K562 (cell line): ENCODE data around the gene DNAH8. TPM values are rescaled to one million over a fixed set of nuclear protein-coding genes. Genes with fewer than 3 reads are reported as not detected.

Source experiments
- ATAC-seq: fragments of 200-7000 bp; cut with Tn5 transposase; 3 replicates; pipeline ENCODE4 v1.9.1; 2020; ENCODE audit warnings: moderate library complexity
- BruUV-seq: library from RNA; stranded (reverse); fragments of 400-500 nt; replicated peaks from 2 replicates; lab custom pipeline; 2021; lab: Mats Ljungman, UMichigan
- CTCF ChIA-PET: fragments of 300-600 bp; formaldehyde crosslinking; extraction: SDS; loops from one replicate; lab custom pipeline; 2021; ENCODE audit warnings: low intra/inter-chr PET ratio; lab: Yijun Ruan, JAX
- POLR2A ChIA-PET: fragments of 300-600, 350-650 bp; sonication (Branson Sonifier 250); formaldehyde crosslinking; extraction: SDS; loops from one replicate; lab custom pipeline; 2021; ENCODE audit warnings: antibody characterized with exemption, inconsistent platforms; lab: Yijun Ruan, JAX
- DNase-seq, 4 experiments: peaks; one replicate each; pipeline versions ENCODE4 v3.0.0 to v3.0.0-alpha.2; 2011 to 2018; ENCODE audit warnings: low spot score in 3 of 4, mixed read lengths in 3 of 4; ENCODE audit errors: extremely low read depth in 1 of 4
- FAIRE-seq: peaks from 2 replicates; lab custom pipeline; 2011; peaks lifted over from hg19 to GRCh38; lab: Jason Lieb, UNC
- H2AFZ ChIP-seq: 2 replicates; pipeline ENCODE4 v1.6.0; 2011; ENCODE audit warnings: low read depth, low read length, control low read depth, inconsistent platforms
- H3K27ac ChIP-seq: fragments of 200-600 bp; 3 replicates; pipeline ENCODE4 v1.8.0; 2011; ENCODE audit warnings: low read depth, mild to moderate bottlenecking, control low read depth, inconsistent platforms, low read length, moderate library complexity, mixed read lengths; ENCODE audit errors: extremely low read depth
- H3K27me3 ChIP-seq, 2 experiments: fragments of 300-600 bp in 1 of 2; 2 replicates in 1 of 2; 3 replicates in 1 of 2; pipeline versions ENCODE4 v1.6.0 to v1.8.0; 2011; ENCODE audit warnings: inconsistent platforms in 2 of 2, low read length in 2 of 2, mild to moderate bottlenecking in 1 of 2, mixed read lengths in 1 of 2, moderate library complexity in 1 of 2; ENCODE audit not compliant: control insufficient read depth in 2 of 2, insufficient read depth in 2 of 2
- H3K36me3 ChIP-seq: fragments of 300-600 bp; 3 replicates; pipeline ENCODE4 v1.8.0; 2011; ENCODE audit warnings: mild to moderate bottlenecking, low read length, inconsistent platforms; ENCODE audit not compliant: control insufficient read depth, insufficient read depth
- H3K4me1 ChIP-seq, 2 experiments: fragments of 200-600 bp in 1 of 2; replicated peaks in 1 of 2; 2 replicates in 1 of 2; 3 replicates in 1 of 2; pipeline versions ENCODE4 v1.5.1 to v1.8.0; 2011; ENCODE audit warnings: inconsistent platforms in 2 of 2, low read length in 2 of 2, mild to moderate bottlenecking in 1 of 2, mixed read lengths in 1 of 2, moderate library complexity in 1 of 2; ENCODE audit not compliant: control insufficient read depth in 2 of 2, insufficient read depth in 2 of 2
- H3K4me2 ChIP-seq: 2 replicates; pipeline ENCODE4 v1.6.1; 2011; ENCODE audit warnings: low read length, control low read depth, inconsistent platforms, mixed read lengths; ENCODE audit not compliant: insufficient read depth
- H3K4me3 ChIP-seq: fragments of 200-600 bp; sonication (generic), shearing (Covaris generic); 2 replicates; pipeline ENCODE4 v1.5.1; 2016; ENCODE audit warnings: control low read depth, inconsistent platforms
- H3K79me2 ChIP-seq: fragments of 200-600 bp; 3 replicates; pipeline ENCODE4 v1.8.0; 2011; ENCODE audit warnings: low read length, inconsistent platforms; ENCODE audit not compliant: control insufficient read depth, insufficient read depth
- H3K9ac ChIP-seq, 2 experiments: 2 replicates each; pipeline versions ENCODE4 v1.6.0 to v1.6.1; 2011; ENCODE audit warnings: low read depth in 2 of 2, low read length in 2 of 2, control low read depth in 1 of 2, inconsistent platforms in 1 of 2, mild to moderate bottlenecking in 1 of 2, mixed read lengths in 1 of 2; ENCODE audit not compliant: insufficient read depth in 1 of 2
- H3K9me1 ChIP-seq: one replicate; pipeline ENCODE4 v1.6.0; 2011; ENCODE audit warnings: inconsistent platforms, mild to moderate bottlenecking, low read length, moderate library complexity; ENCODE audit not compliant: control insufficient read depth, insufficient read depth
- H3K9me3 ChIP-seq: replicated peaks from 2 replicates; pipeline ENCODE4 v1.5.1; 2011; ENCODE audit warnings: low read depth, low read length, inconsistent platforms; ENCODE audit not compliant: control insufficient read depth, insufficient read depth
- H4K20me1 ChIP-seq: replicated peaks from 2 replicates; pipeline ENCODE4 v1.6.1; 2011; ENCODE audit warnings: low read length, inconsistent platforms, mixed read lengths; ENCODE audit not compliant: control insufficient read depth, insufficient read depth
- CBX2 ChIP-seq: fragments of 200-600 bp; sonication (generic); IDR thresholded peaks from one replicate; pipeline ENCODE4 v1.6.1; 2012; ENCODE audit warnings: mild to moderate bottlenecking, low read length, inconsistent platforms; ENCODE audit not compliant: insufficient read depth, poor library complexity, severe bottlenecking
- CC2D1A ChIP-seq: fragments of 450-650 bp; IDR thresholded peaks from 2 replicates; pipeline ENCODE4 v1.6.1; 2017; ENCODE audit warnings: mild to moderate bottlenecking
- EHMT2 ChIP-seq: fragments of 450-650 bp; IDR thresholded peaks from 2 replicates; pipeline ENCODE4 v1.6.1; 2018; ENCODE audit warnings: antibody characterized with exemption
- GABPB2 ChIP-seq: fragments of 250-450 bp; sonication (Bioruptor Pico); conservative IDR thresholded peaks from 2 replicates; pipeline ENCODE4 v1.5.1; 2021; ENCODE audit warnings: mild to moderate bottlenecking
- HNRNPLL ChIP-seq: fragments of 200-400 bp; formaldehyde crosslinking; IDR thresholded peaks from 2 replicates; pipeline ENCODE4 v1.6.1; 2017; ENCODE audit warnings: low read length, low read depth, mild to moderate bottlenecking; ENCODE audit not compliant: poor library complexity, severe bottlenecking
- MTA3 ChIP-seq: fragments of 450-650 bp; formaldehyde crosslinking; IDR thresholded peaks from 2 replicates; pipeline ENCODE4 v1.6.1; 2017; ENCODE audit warnings: mild to moderate bottlenecking, borderline replicate concordance
- MYNN ChIP-seq, 2 experiments: sonication (generic); formaldehyde crosslinking in 1 of 2; IDR thresholded peaks; 2 replicates each; pipeline versions ENCODE4 v1.5.0 to v1.6.1; 2016 to 2020; ENCODE audit warnings: antibody characterized with exemption in 1 of 2, missing genetic modification reagents in 1 of 2
- SAP30 ChIP-seq: fragments of 200-600 bp; sonication (generic); IDR thresholded peaks from 2 replicates; pipeline ENCODE4 v1.6.1; 2012; ENCODE audit warnings: borderline replicate concordance, low read depth, mild to moderate bottlenecking, moderate library complexity, low read length, control low read depth, inconsistent platforms; ENCODE audit not compliant: insufficient read depth, poor library complexity, severe bottlenecking
- SMAD4 ChIP-seq: fragments of 250-450 bp; sonication (Bioruptor Pico); conservative IDR thresholded peaks from 2 replicates; pipeline ENCODE4 v1.8.0; 2021; ENCODE audit warnings: inconsistent platforms, mild to moderate bottlenecking, moderate library complexity
- SMC3 ChIP-seq: conservative IDR thresholded peaks from 2 replicates; pipeline ENCODE4 v1.6.1; 2011; ENCODE audit warnings: low read depth, low read length, improper control_type of control experiment; ENCODE audit not compliant: insufficient read depth
- ZFP36 ChIP-seq: fragments of 150-350 bp; IDR thresholded peaks from 2 replicates; pipeline ENCODE4 v1.6.1; 2018; ENCODE audit warnings: low read length, low read depth; ENCODE audit not compliant: partially characterized antibody
- ZKSCAN1 ChIP-seq: fragments of 150-350 bp; IDR thresholded peaks from 2 replicates; pipeline ENCODE4 v1.6.1; 2016; ENCODE audit warnings: low read depth, low read length
- ZSCAN29 ChIP-seq: fragments of 450-650 bp; IDR thresholded peaks from 2 replicates; pipeline ENCODE4 v1.6.1; 2017
- WGBS: fragments of 100-300 bp; shearing (Covaris generic); methylation state at CpG from one replicate; pipeline ENCODE4 v1.1.6; 2016; ENCODE audit warnings: low coverage, mixed read lengths; ENCODE audit not compliant: insufficient coverage; ENCODE audit errors: missing lambda C conversion rate; 5-methylcytosine and 5-hydroxymethylcytosine counted together
- in situ Hi-C: fragments of 300-500 bp; cut with MboI; formaldehyde crosslinking; loops from 4 replicates; pipeline ENCODE4 v1.15.0; 2018; ENCODE audit warnings: inconsistent platforms, mixed read lengths
- intact Hi-C: fragments of 100-400 bp; cut with micrococcal nuclease; formaldehyde crosslinking; loops from 2 replicates; pipeline ENCODE4 v1.14.2; 2022
- polyA plus RNA-seq, 8 experiments: library from polyadenylated mRNA; depleted of rRNA in 4 of 8; stranded (reverse) in 5 of 8; unstranded in 3 of 8; fragments of >200 nt; fragmentation: Nextera tagmentation in 2 of 8; fragmentation: Illumina TruSeq in 1 of 8; extraction: Ambion mirVana in 2 of 8; extraction: Trizol in 1 of 8; gene quantifications; 2 replicates each; pipeline versions ENCODE4 v1.2.1 to v1.2.3, GENCODE V29; 2011 to 2014; ENCODE audit warnings: inconsistent platforms in 1 of 8, missing spikeins in 1 of 8
- total RNA-seq, 7 experiments: library from RNA; depleted of rRNA in 6 of 7; stranded (reverse); fragments of >200 nt in 6 of 7; fragmentation: Illumina TruSeq in 2 of 7; extraction: Trizol in 2 of 7; gene quantifications; 2 replicates each; pipeline versions ENCODE4 v1.2.1 to v1.2.3, GENCODE V29; 2011 to 2021; ENCODE audit warnings: low replicate concordance in 1 of 7
- TF ChIP-seq, protein P1 (sequence below): fragments of 450-650 bp; IDR thresholded peaks from 2 replicates; pipeline ENCODE4 v1.6.1; 2016
- TF ChIP-seq, protein P2 (sequence below): sonication (generic); formaldehyde crosslinking; IDR thresholded peaks from 2 replicates; pipeline ENCODE4 v1.8.0; 2022; ENCODE audit warnings: missing genetic modification reagents, mild to moderate bottlenecking, borderline replicate concordance
- TF ChIP-seq, protein P3 (sequence below): sonication (generic); formaldehyde crosslinking; IDR thresholded peaks from 2 replicates; pipeline ENCODE4 v1.8.0; 2022; ENCODE audit warnings: missing genetic modification reagents, mild to moderate bottlenecking, borderline replicate concordance

Gene DNAH8
- total and polyA plus RNA-seq, 9 of the 15 experiments (the other 6 are each of a cell fraction or from before 2014, with no cell fraction given) = 1.2 to 4.2 (median 2.9) TPM

DNA sequence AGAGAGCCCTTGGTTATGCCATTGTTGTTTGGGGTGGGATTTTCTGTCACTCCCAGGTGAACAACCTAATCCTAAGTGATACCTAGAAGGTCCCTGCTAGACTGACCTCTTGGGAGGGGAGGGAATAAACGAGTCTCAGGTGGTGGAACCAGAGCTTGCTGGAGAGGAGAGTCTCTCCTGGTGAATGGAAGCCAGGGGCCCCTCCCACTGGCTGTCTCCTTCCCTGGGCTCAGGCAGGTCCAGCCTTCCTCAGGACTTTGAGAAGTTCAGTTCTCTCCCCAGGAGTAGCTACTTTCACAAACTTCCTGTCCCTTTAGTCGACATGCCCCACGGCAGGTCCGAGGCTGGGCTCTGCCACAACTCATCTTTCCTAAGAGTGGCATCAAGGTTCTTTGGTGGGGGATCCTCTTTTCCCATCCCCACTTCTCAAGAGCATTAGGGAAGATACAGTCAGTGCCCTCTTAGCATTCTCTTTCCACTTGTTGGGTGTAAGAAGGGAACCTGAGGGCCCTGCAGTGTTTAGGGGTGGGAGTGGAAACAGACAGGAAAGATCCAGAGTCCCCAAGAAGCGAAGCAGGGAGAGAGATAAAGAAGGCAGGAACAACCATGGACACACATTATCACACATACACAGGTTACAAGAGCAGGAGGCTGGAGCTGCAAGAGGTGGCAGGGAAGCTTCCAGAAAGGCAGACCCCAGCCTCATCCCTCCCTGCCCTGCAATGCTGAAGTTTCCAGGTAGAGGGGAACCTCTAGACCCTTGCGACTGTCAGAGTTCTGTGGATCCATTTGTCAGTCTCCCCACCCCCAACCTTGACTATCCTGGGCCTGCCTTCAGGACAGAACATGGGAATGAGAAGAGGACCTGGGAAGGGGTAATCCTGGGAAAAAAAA, 332.6 kb downstream of the DNAH8 start:
- ATAC-seq = no peak
- in situ Hi-C loops (no loop called here), intact Hi-C loops (no loop called here)
- Histone ChIP-seq H3K36me3 (no peaks in the 10 kb centered on the region), H2AFZ (no peak overlapping the region), H3K79me2 (no peaks in the 10 kb centered on the region), H3K27me3 (peaks cover 45 to 87% of the 10 kb centered on the region in 2 experiments), H3K4me2 (no peak overlapping the region), H3K4me3 (no peak overlapping the region), H3K27ac (no peak overlapping the region), H3K4me1 (peaks cover 0 to 9% of the 10 kb centered on the region in 2 experiments; a peak in 1 of 5 replicates), H3K9me3 (no peaks in the 10 kb centered on the region), H4K20me1 (peaks cover 23% of the 10 kb centered on the region), H3K9me1 (no peaks in the 10 kb centered on the region), H3K9ac (no peak overlapping the region)
- no peak for DNase-seq
- BruUV-seq = no TSS peak
- CTCF ChIA-PET = no interaction called here
- POLR2A ChIA-PET = interaction anchor here (0.6 to 0.8 kb wide), 3 partner anchors 11 to 72 kb away, joined by 3 read pairs; no protein-coding TSS in a partner anchor
- FAIRE-seq = no peak
- 0% methylated on average over 6 of the region's 6 CpGs for WGBS
- TF ChIP-seq ZFP36 = no peak
- TF ChIP-seq, protein P1, sequence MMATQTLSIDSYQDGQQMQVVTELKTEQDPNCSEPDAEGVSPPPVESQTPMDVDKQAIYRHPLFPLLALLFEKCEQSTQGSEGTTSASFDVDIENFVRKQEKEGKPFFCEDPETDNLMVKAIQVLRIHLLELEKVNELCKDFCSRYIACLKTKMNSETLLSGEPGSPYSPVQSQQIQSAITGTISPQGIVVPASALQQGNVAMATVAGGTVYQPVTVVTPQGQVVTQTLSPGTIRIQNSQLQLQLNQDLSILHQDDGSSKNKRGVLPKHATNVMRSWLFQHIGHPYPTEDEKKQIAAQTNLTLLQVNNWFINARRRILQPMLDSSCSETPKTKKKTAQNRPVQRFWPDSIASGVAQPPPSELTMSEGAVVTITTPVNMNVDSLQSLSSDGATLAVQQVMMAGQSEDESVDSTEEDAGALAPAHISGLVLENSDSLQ = no peak
- TF ChIP-seq GABPB2 (CRISPR knock-in tag) = no peak
- no peak for TF ChIP-seq ZSCAN29
- TF ChIP-seq MYNN (IDR thresholded peaks at IDR 0.05) = no peak
- no peak for TF ChIP-seq MYNN (CRISPR knock-in tag; IDR thresholded peaks at IDR 0.05)
- TF ChIP-seq CC2D1A = no peak
- no peak for TF ChIP-seq SMAD4
- TF ChIP-seq HNRNPLL = no peak
- TF ChIP-seq ZKSCAN1 = no peak
- TF ChIP-seq, protein P2, sequence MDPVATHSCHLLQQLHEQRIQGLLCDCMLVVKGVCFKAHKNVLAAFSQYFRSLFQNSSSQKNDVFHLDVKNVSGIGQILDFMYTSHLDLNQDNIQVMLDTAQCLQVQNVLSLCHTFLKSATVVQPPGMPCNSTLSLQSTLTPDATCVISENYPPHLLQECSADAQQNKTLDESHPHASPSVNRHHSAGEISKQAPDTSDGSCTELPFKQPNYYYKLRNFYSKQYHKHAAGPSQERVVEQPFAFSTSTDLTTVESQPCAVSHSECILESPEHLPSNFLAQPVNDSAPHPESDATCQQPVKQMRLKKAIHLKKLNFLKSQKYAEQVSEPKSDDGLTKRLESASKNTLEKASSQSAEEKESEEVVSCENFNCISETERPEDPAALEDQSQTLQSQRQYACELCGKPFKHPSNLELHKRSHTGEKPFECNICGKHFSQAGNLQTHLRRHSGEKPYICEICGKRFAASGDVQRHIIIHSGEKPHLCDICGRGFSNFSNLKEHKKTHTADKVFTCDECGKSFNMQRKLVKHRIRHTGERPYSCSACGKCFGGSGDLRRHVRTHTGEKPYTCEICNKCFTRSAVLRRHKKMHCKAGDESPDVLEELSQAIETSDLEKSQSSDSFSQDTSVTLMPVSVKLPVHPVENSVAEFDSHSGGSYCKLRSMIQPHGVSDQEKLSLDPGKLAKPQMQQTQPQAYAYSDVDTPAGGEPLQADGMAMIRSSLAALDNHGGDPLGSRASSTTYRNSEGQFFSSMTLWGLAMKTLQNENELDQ = no peak
- no peak for TF ChIP-seq EHMT2
- TF ChIP-seq SAP30 = no peak
- no peak for TF ChIP-seq CBX2
- no peak for TF ChIP-seq SMC3
- TF ChIP-seq, protein P3, sequence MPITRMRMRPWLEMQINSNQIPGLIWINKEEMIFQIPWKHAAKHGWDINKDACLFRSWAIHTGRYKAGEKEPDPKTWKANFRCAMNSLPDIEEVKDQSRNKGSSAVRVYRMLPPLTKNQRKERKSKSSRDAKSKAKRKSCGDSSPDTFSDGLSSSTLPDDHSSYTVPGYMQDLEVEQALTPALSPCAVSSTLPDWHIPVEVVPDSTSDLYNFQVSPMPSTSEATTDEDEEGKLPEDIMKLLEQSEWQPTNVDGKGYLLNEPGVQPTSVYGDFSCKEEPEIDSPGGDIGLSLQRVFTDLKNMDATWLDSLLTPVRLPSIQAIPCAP = no peak
- no peak for TF ChIP-seq MTA3
